IMR-90 (cell line): Measurements from ENCODE around the gene CSNK2A1. TPM values are rescaled to one million over a fixed set of nuclear protein-coding genes. Genes with fewer than 3 reads are reported as not detected.

Experiments
- ATAC-seq: fragments of 200-7000 bp; cut with Tn5 transposase; 2 replicates; pipeline ENCODE4 v1.9.1; 2020; ENCODE audit warnings: low read depth, mild to moderate bottlenecking, moderate library complexity
- BruUV-seq: library from RNA; stranded (reverse); fragments of 400-500 nt; replicated peaks from 2 replicates; lab custom pipeline; 2021; lab: Mats Ljungman, UMichigan
- CTCF ChIA-PET: fragments of 300-600 bp; formaldehyde crosslinking; extraction: SDS; loops from one replicate; lab custom pipeline; 2021; ENCODE audit warnings: antibody characterized with exemption; lab: Yijun Ruan, JAX
- POLR2A ChIA-PET: fragments of 300-600 bp; sonication (Branson Sonifier 250); formaldehyde crosslinking; loops from one replicate; lab custom pipeline; 2022; ENCODE audit warnings: antibody characterized with exemption; ENCODE audit not compliant: unreplicated experiment; lab: Charles Lee
- DNase-seq: peaks from one replicate; pipeline ENCODE4 v3.0.0; 2013
- H2AFZ ChIP-seq: replicated peaks from 2 replicates; pipeline ENCODE3; 2013; ENCODE audit warnings: low read length, mild to moderate bottlenecking; ENCODE audit not compliant: poor library complexity
- H2AK5ac ChIP-seq: 2 replicates; pipeline ENCODE4 v1.6.1; 2013; ENCODE audit warnings: low read depth, low read length, inconsistent platforms
- H2AK9ac ChIP-seq: replicated peaks from 2 replicates; pipeline ENCODE3; 2013; ENCODE audit warnings: mild to moderate bottlenecking, low read depth, low read length, moderate library complexity; ENCODE audit not compliant: poor library complexity
- H2BK120ac ChIP-seq: 2 replicates; pipeline ENCODE4 v1.6.1; 2013; ENCODE audit warnings: low read depth, low read length, inconsistent platforms
- H2BK15ac ChIP-seq: 3 replicates; pipeline ENCODE4 v1.6.1; 2013; ENCODE audit warnings: low read depth, low read length, inconsistent platforms
- H2BK20ac ChIP-seq: 2 replicates; pipeline ENCODE4 v1.6.1; 2013; ENCODE audit warnings: low read depth, mild to moderate bottlenecking, inconsistent platforms, low read length, moderate library complexity
- H2BK5ac ChIP-seq: 2 replicates; pipeline ENCODE4 v1.6.1; 2013; ENCODE audit warnings: mild to moderate bottlenecking, low read depth, low read length, inconsistent platforms; ENCODE audit not compliant: poor library complexity, severe bottlenecking
- H3K14ac ChIP-seq: replicated peaks from 2 replicates; pipeline ENCODE4 v1.6.1; 2013; ENCODE audit warnings: low read depth, low read length, inconsistent platforms
- H3K18ac ChIP-seq: 2 replicates; pipeline ENCODE4 v1.6.1; 2013; ENCODE audit warnings: low read depth, low read length, control low read depth
- H3K23ac ChIP-seq: 2 replicates; pipeline ENCODE4 v1.6.1; 2013; ENCODE audit warnings: low read depth, low read length, inconsistent platforms
- H3K27ac ChIP-seq: 2 replicates; pipeline ENCODE4 v1.5.1; 2013; ENCODE audit warnings: mild to moderate bottlenecking, control low read depth, low read length; ENCODE audit not compliant: insufficient read depth
- H3K27me3 ChIP-seq: 2 replicates; pipeline ENCODE4 v1.6.1; 2013; ENCODE audit warnings: low read length; ENCODE audit not compliant: control insufficient read depth, insufficient read depth
- H3K36me3 ChIP-seq: 2 replicates; pipeline ENCODE4 v1.6.1; 2013; ENCODE audit warnings: low read length, mixed read lengths; ENCODE audit not compliant: control insufficient read depth, insufficient read depth
- H3K4ac ChIP-seq: 2 replicates; pipeline ENCODE4 v1.6.1; 2013; ENCODE audit warnings: low read depth, low read length, inconsistent platforms
- H3K4me1 ChIP-seq: 2 replicates; pipeline ENCODE4 v1.6.1; 2013; ENCODE audit warnings: low read length, mixed read lengths; ENCODE audit not compliant: control insufficient read depth, insufficient read depth
- H3K4me2 ChIP-seq: 2 replicates; pipeline ENCODE4 v1.6.1; 2013; ENCODE audit warnings: low read depth, mild to moderate bottlenecking, control low read depth, low read length, moderate library complexity
- H3K4me3 ChIP-seq: 2 replicates; pipeline ENCODE4 v1.5.1; 2013; ENCODE audit warnings: low read depth, mild to moderate bottlenecking, control low read depth, low read length, moderate library complexity; ENCODE audit not compliant: insufficient read depth
- H3K56ac ChIP-seq: 2 replicates; pipeline ENCODE4 v1.6.1; 2013; ENCODE audit warnings: low read length, inconsistent platforms; ENCODE audit not compliant: insufficient read depth; ENCODE audit errors: extremely low read depth
- H3K79me1 ChIP-seq, 2 experiments: 2 replicates each; pipeline ENCODE4 v1.6.1; 2013; ENCODE audit warnings: low read length in 2 of 2, inconsistent platforms in 1 of 2, low read depth in 1 of 2
- H3K9ac ChIP-seq: 2 replicates; pipeline ENCODE4 v1.6.1; 2013; ENCODE audit warnings: low read depth, low read length, control low read depth
- H3K9me1 ChIP-seq: 2 replicates; pipeline ENCODE4 v1.6.1; 2013; ENCODE audit warnings: low read length, inconsistent platforms; ENCODE audit not compliant: insufficient read depth
- H3K9me3 ChIP-seq: 2 replicates; pipeline ENCODE4 v1.6.1; 2013; ENCODE audit warnings: low read length; ENCODE audit not compliant: control insufficient read depth, insufficient read depth
- H4K20me1 ChIP-seq: 2 replicates; pipeline ENCODE4 v1.6.1; 2013; ENCODE audit warnings: low read length, inconsistent platforms; ENCODE audit not compliant: insufficient read depth
- H4K5ac ChIP-seq: 2 replicates; pipeline ENCODE4 v1.6.1; 2013; ENCODE audit warnings: mild to moderate bottlenecking, low read depth, low read length, control low read depth
- H4K8ac ChIP-seq, 2 experiments: 2 replicates each; pipeline ENCODE4 v1.6.1; 2013; ENCODE audit warnings: low read depth in 2 of 2, low read length in 2 of 2, control low read depth in 1 of 2, inconsistent platforms in 1 of 2
- H4K91ac ChIP-seq: 2 replicates; pipeline ENCODE4 v1.6.1; 2013; ENCODE audit warnings: low read depth, low read length, inconsistent platforms; ENCODE audit not compliant: insufficient read depth
- BHLHE40 ChIP-seq: fragments of 150-350 bp; IDR thresholded peaks from 2 replicates; pipeline ENCODE4 v1.6.1; 2016; ENCODE audit warnings: mild to moderate bottlenecking, low read depth, low read length
- CEBPB ChIP-seq: IDR thresholded peaks from 2 replicates; pipeline ENCODE4 v1.6.1; 2012; ENCODE audit warnings: low read depth, low read length, improper control_type of control experiment
- CHD1 ChIP-seq: IDR thresholded peaks from 2 replicates; pipeline ENCODE4 v1.6.1; 2012; ENCODE audit warnings: low read depth, low read length, improper control_type of control experiment
- CTCF ChIP-seq: conservative IDR thresholded peaks from 2 replicates; pipeline ENCODE4 v1.5.1; 2012; ENCODE audit warnings: mild to moderate bottlenecking, low read depth, low read length, improper control_type of control experiment
- ELK1 ChIP-seq: fragments of 150-350 bp; IDR thresholded peaks from 2 replicates; pipeline ENCODE4 v1.6.1; 2016; ENCODE audit warnings: low read depth, mild to moderate bottlenecking, low read length, moderate library complexity, borderline replicate concordance
- FOS ChIP-seq: fragments of 150-350 bp; IDR thresholded peaks from 2 replicates; pipeline ENCODE4 v1.6.1; 2016; ENCODE audit warnings: low read depth, low read length
- MAFK ChIP-seq: IDR thresholded peaks from 2 replicates; pipeline ENCODE4 v1.6.1; 2012; ENCODE audit warnings: low read depth, low read length, improper control_type of control experiment
- MAZ ChIP-seq: IDR thresholded peaks from 2 replicates; pipeline ENCODE4 v1.6.1; 2012; ENCODE audit warnings: low read depth, mild to moderate bottlenecking, low read length, improper control_type of control experiment, moderate library complexity, borderline replicate concordance
- MXI1 ChIP-seq: IDR thresholded peaks from 2 replicates; pipeline ENCODE4 v1.6.1; 2012; ENCODE audit warnings: low read depth, mild to moderate bottlenecking, low read length, moderate library complexity, borderline replicate concordance
- NFE2L2 ChIP-seq: fragments of 150-350 bp; IDR thresholded peaks from 2 replicates; pipeline ENCODE4 v1.6.1; 2016; ENCODE audit warnings: low read depth, mild to moderate bottlenecking, low read length
- POLR2A ChIP-seq: IDR thresholded peaks from 2 replicates; pipeline ENCODE4 v1.6.1; 2012; ENCODE audit warnings: mild to moderate bottlenecking, low read depth, low read length
- RAD21 ChIP-seq: IDR thresholded peaks from 2 replicates; pipeline ENCODE4 v1.6.1; 2012; ENCODE audit warnings: low read length, improper control_type of control experiment
- RCOR1 ChIP-seq: IDR thresholded peaks from 2 replicates; pipeline ENCODE4 v1.6.1; 2012; ENCODE audit warnings: mild to moderate bottlenecking, low read length, improper control_type of control experiment; ENCODE audit not compliant: insufficient replicate concordance
- RFX5 ChIP-seq: IDR thresholded peaks from 2 replicates; pipeline ENCODE4 v1.8.0; 2012; ENCODE audit warnings: low read depth, mild to moderate bottlenecking, low read length, moderate library complexity
- SMC3 ChIP-seq: fragments of 150-350 bp; IDR thresholded peaks from 2 replicates; pipeline ENCODE4 v1.6.1; 2016; ENCODE audit warnings: low read depth, mild to moderate bottlenecking, antibody characterized with exemption, low read length, moderate library complexity
- USF2 ChIP-seq: fragments of 150-350 bp; IDR thresholded peaks from 2 replicates; pipeline ENCODE4 v1.6.1; 2017; ENCODE audit warnings: mild to moderate bottlenecking, antibody characterized with exemption, low read length, low read depth
- WGBS, 2 experiments: methylation state at CpG; one replicate each; pipeline versions ENCODE4 v1.1.5 to v1.1.7; 2013; ENCODE audit warnings: missing lambda C conversion rate in 2 of 2; ENCODE audit not compliant: insufficient read length in 1 of 2; ENCODE audit errors: extremely low coverage in 2 of 2; 5-methylcytosine and 5-hydroxymethylcytosine counted together
- dilution Hi-C: fragments of 300-500 bp; cut with HindIII; formaldehyde crosslinking; loops from one replicate; pipeline ENCODE4 v1.14.3; 2018; ENCODE audit warnings: low sequenced_read_pairs; ENCODE audit not compliant: unreplicated experiment
- in situ Hi-C: fragments of 300-500 bp; cut with MboI; formaldehyde crosslinking; loops from 3 replicates; pipeline ENCODE4 v1.14.3; 2019; ENCODE audit warnings: low sequenced_read_pairs, inconsistent platforms, mixed read lengths
- intact Hi-C: fragments of 100-400 bp; cut with micrococcal nuclease; formaldehyde crosslinking; loops from 2 replicates; pipeline ENCODE4 v1.10.0; 2022
- polyA plus RNA-seq, 3 experiments: library from polyadenylated mRNA; depleted of rRNA; stranded (reverse); fragments of >200 nt; gene quantifications; 2 replicates each; pipeline ENCODE4 v1.2.3, GENCODE V29; 2012; ENCODE audit warnings: low replicate concordance in 1 of 3
- total RNA-seq: library from RNA; depleted of rRNA; stranded (reverse); fragments of >200 nt; gene quantifications from 2 replicates; pipeline ENCODE4 v1.2.3, GENCODE V29; 2012

The CSNK2A1 gene
- total and polyA plus RNA-seq, 2 of the 4 experiments (the other 2 are of a cell fraction), result 86.3 to 151 TPM

DNA sequence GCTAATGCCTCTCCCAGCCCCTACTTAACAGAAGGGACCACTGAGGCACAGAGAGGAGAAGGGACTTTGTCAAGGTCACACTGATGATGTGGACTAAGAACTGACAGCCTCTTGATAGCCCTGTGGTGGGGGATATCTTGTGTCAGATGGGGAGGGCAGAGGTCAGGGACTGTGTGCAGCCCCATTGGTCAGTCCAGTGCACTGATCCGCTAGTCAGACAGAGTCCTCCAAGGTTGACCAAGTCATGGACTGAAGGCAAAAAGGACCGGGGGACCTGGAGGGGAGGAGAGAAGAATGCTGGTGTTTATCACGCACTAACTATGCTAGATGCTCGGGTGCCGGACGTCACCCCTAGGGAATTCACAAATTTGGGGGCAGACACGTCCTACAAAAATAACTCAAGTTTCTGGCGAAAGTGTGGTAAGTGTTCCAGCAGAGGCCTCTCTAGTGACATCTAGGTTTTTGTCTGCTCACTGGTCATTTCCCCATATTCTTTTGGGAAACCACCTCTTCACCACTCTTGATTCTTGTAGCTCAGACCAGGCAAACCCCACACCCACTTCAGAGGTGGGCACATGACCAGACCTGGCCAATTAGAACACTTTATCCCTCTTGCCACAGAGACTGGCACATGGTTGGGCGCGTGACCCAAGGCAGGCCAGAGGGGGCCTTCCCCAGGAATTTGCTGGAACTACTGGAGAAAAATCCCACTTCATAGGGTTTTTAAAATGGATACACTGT lies 45.5 kb upstream of the CSNK2A1 start:
- H3K4me2 ChIP-seq, result no peak overlapping the region
- no peak overlapping the region for H4K8ac ChIP-seq
- DNase-seq, result no peak
- dilution Hi-C loops (no loop called here), intact Hi-C loops (no loop called here), in situ Hi-C loops (no loop called here)
- no peak overlapping the region for H3K23ac ChIP-seq
- no peaks in the 10 kb centered on the region for H3K4me1 ChIP-seq
- no peak overlapping the region for H3K18ac ChIP-seq
- H2BK20ac ChIP-seq, result no peak overlapping the region
- no peak overlapping the region for H3K27ac ChIP-seq
- TF ChIP-seq CEBPB, result no peak
- no peak for TF ChIP-seq RCOR1
- no peak for TF ChIP-seq RFX5
- no peak for TF ChIP-seq ELK1
- TF ChIP-seq NFE2L2, result no peak
- no peak for TF ChIP-seq MXI1
- no peak for TF ChIP-seq POLR2A
- TF ChIP-seq CTCF, result no peak
- no peak for TF ChIP-seq USF2
- no peak for TF ChIP-seq BHLHE40
- TF ChIP-seq MAZ, result no peak
- no peak for TF ChIP-seq CHD1
- no peak for TF ChIP-seq RAD21
- TF ChIP-seq MAFK, result no peak
- TF ChIP-seq SMC3, result no peak
- TF ChIP-seq FOS, result no peak
- no peak overlapping the region for H3K4me3 ChIP-seq
- 17% methylated on average over 1 of the region's 10 CpGs; no CpG with 5 or more reads in 1 of the 2 experiments for WGBS, 2 experiments
- no peaks in the 10 kb centered on the region for H3K79me1 ChIP-seq
- no peak overlapping the region for H3K56ac ChIP-seq
- H3K9me1 ChIP-seq, result no peaks in the 10 kb centered on the region
- H3K9me3 ChIP-seq, result no peaks in the 10 kb centered on the region
- CTCF ChIA-PET, result no interaction called here
- BruUV-seq, result no TSS peak
- no peak overlapping the region for H2AK5ac ChIP-seq
- no peak overlapping the region for H3K14ac ChIP-seq
- H4K5ac ChIP-seq, result no peak overlapping the region
- H2AFZ ChIP-seq, result no peak overlapping the region
- no peak overlapping the region for H4K91ac ChIP-seq
- ATAC-seq, result no peak
- no peak overlapping the region for H2BK5ac ChIP-seq
- no peak overlapping the region for H3K4ac ChIP-seq
- H3K9ac ChIP-seq, result no peak overlapping the region
- no peaks in the 10 kb centered on the region for H3K36me3 ChIP-seq
- POLR2A ChIA-PET, result no interaction called here
- H2BK15ac ChIP-seq, result no peak overlapping the region
- peaks cover 9% of the 10 kb centered on the region for H3K27me3 ChIP-seq
- no peak overlapping the region for H2AK9ac ChIP-seq
- H2BK120ac ChIP-seq, result no peak overlapping the region
- no peaks in the 10 kb centered on the region for H4K20me1 ChIP-seq
